HG03460 (cell line): ENCODE data around the gene SCO1.
A peak's percentile ranks its signal among the peaks of the same experiment; 100 is the strongest.

Source experiments
- ATAC-seq: cut with Tn5 transposase; IDR thresholded peaks from one replicate; pipeline ENCODE4 v1.9.1; 2021; ENCODE audit not compliant: unreplicated experiment

Gene SCO1

DNA sequence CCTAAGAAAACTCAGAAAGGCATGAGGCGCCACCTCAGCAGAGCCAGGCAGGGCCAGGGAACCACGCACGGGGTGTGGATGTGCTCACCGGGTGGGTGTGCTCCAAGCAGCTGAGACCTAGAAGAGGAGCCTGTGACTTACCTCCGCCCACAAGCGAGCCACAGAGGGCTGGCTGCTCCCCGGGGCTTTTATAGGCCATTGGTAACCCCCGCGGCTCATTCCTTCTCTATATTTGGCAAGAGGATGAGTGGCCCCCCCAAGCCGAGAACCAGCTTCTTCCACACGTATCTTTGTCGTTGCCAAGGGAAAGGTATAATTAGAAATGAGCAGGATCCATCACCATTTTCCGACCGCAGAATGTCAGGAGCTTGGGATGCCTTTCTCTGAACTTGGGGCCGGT, 40.2 kb downstream of the SCO1 start, which contains the start of gene MYH3:
Gene MYH3, minus strand, starts transcription at position 162 of the 400 bp plus-strand sequence. CDS start 2,245 bp downstream, outside the sequence.
- ATAC-seq = no peak

DNA sequence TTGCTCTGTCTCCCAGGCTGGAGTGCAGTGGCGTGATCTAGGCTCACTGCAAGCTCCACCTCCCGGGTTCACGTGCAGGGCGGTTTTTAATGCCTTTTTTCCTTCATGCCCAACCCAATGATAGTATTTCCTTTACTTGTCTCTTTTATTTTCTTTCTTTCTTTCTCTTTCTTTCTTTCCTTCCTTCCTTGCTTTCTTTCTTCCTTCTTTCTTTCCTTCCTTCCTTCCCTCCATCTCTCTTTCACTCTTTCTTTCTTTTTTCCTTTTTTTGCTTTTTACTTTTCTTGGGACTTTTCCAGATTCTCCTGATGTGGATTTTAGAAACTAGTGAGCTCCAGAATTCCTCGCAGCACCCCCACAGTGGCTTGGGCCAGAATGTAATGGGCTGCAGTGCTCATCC, 43.3 kb downstream of the SCO1 start:
- ATAC-seq = no peak

GRCh38 chr17:10652984-10653659, 44.2 kb downstream of the SCO1 start:
- ATAC-seq = no peak

GRCh38 chr17:10651927-10652326, 45.4 kb downstream of the SCO1 start:
- no peak for ATAC-seq

GRCh38 chr17:10649602-10650001, 47.7 kb downstream of the SCO1 start:
- ATAC-seq = no peak

DNA sequence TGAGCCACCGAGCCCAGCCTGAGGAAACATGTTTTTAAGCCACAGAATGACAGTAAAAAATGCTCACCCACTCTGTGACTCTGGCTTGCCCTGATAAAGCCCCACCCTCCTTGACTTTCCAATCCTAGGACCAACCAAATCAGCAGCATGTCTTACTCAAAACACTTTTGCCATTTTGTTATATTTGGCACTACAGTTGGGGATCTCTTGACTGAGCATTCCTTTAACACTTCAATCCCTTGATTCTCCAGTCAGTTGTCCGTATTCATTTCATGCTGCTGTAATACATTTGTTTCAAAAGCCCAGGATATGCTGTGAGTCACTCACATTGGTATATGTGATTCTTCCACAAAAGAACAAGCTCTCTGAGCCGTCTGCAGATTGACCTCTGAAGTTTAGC, 48.4 kb downstream of the SCO1 start:
- no peak for ATAC-seq

DNA sequence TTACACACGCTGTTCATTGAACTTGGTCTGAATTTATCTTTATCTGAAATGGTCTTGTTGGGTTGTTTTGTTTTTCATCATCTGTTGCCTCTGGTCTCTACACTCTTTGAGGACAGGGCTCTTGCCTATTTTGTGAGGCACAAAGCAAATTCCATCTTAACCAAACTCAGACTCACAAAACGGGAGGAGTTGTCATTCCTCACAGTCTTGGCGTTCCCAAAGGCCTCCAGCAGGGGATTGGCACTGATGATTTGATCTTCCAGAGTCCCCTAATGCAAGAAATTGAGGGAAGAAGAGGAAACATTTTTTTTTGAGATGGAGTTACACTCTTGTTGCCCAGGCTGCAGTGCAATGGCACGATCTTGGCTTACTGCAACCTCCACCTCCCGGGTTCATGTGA, 49.0 kb downstream of the SCO1 start:
- ATAC-seq = no peak

GRCh38 chr17:10646392-10646990, 50.8 kb downstream of the SCO1 start:
- no peak for ATAC-seq

- ATAC-seq = no peak
Observed at GRCh38 chr17:10640475-10640874, 56.9 kb downstream of the SCO1 start.

GRCh38 chr17:10638151-10638550, 59.2 kb downstream of the SCO1 start:
- ATAC-seq = no peak

GRCh38 chr17:10635290-10635689, 62.0 kb downstream of the SCO1 start:
- no peak for ATAC-seq

GRCh38 chr17:10633738-10634379, 63.5 kb downstream of the SCO1 start:
- peak; percentile 97 for ATAC-seq

DNA sequence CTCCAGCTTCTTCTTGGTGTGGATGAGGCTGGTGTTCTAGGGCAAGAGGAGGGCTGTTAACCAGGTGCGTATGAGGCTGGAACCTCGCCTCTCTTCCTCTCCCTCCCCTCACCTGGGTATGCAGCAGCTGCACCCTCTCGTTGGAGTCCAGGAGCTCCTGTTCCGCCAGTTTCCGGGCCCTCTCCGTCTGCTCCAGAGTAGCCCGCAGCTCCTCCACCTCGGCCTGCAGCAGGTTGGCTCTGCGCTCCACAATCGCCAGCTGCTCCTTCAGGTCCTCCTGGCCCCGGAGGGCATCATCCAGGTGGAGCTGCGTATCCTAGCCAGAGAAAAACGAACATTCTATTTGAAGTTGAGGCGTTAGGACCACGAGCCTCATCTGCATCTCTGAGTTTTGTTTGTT, 65.6 kb downstream of the SCO1 start:
- no peak for ATAC-seq

DNA sequence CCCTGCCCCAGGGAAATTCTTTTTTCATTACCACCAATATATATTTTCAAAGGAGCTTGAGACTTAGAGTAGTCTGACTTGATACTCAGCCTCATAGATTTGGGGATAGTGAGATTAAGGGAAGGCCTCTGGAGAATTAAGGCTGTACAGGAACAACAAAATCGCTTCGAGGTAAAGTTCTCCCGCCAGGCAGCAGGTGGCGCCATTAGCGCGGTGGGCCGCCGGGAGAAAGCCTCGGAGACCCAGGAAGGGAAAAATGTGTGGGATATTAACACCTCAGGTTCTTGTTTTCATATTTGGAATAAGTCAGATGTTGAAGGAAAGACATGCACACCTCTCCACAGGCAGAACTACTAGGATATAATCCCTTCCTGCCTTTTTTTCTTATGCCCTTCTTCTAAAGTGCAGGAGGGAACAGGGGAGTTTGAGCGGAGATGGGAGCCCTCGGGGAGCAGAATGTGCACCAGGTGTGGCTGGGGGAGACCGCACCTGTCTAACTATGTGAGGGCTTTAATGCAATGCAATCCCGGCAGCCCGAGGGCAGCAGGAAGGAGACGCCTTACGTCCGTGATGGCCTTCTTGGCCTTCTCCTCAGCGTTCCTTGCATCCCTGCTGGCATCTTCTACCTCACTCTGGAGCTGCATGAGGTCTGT, 66.2 kb downstream of the SCO1 start:
- ATAC-seq = no peak

DNA sequence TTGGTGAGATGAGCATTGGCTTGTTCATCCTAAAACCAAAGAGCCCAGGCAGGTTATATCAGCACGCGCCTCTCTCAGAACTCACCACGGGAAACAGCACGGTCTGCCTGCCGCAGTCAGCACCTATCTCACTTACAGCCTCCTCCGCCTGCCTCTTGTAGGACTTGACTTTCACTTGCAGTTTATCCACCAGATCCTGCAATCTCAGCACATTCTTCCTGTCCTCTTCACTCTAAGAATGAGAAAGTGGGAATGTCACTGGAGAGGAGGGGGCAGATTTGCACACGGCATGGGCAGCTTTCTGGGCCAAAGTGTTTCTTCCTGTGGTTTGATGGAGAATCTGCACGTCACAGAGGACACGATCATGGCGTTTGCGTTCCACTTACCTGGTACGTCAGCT, 67.6 kb downstream of the SCO1 start:
- ATAC-seq = no peak

DNA sequence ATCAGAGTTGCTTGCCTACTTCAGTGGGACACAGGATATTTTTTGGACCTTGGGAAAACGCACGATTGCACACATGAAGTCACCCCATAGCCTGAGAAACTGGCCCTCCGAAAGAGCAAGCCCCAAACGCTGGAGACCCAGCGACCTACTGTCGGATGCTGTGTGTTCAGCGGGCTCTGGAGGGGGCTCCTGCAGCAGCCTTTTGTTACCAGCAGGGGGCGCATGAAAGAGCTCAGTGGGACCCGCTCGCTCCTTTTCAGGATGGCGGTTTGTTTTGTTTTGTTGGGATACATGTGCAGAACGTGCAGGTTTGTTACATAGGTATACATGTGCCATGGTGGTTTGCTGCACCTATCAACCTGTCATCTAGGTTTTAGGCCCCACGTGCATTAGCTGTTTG, 68.6 kb downstream of the SCO1 start:
- ATAC-seq = no peak

DNA sequence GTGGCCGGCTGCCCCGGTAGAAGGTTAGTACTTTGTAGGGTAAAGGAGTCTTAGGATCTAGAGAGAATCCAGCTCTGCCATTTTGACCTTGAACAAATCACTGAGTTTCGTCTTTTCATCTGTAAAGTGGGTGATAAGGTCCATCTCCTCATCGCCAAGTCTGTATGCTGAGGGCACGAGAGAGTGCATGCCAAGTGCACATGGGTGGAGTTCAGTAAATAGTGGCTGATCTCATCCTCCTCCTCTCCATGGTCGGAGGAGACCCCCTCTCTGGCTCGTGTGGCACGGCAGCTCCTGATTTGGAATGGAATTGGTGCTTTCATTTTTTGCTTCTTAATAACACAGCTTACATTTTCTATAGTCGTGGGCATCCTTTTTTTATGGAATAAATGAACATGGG, 70.9 kb downstream of the SCO1 start:
- no peak for ATAC-seq

DNA sequence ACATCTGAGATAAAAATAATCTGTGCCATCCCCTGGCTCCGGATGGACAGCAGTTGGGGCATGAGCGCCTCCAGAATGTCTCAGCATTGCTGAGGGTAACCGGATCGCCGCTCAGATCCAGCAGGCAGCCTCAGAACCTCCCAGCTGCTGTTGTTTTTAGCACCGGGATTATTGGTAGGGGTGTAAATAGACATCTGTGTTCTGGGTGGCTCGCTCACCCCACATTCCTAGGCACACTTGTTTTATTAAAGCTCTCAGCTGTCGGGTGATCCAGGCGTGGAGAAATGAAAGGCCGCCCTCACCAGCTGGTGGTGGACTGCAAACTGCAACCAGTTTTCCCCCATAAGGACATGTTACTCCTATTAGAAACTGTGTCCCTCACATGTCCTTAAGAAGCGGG, 72.4 kb downstream of the SCO1 start:
- no peak for ATAC-seq

DNA sequence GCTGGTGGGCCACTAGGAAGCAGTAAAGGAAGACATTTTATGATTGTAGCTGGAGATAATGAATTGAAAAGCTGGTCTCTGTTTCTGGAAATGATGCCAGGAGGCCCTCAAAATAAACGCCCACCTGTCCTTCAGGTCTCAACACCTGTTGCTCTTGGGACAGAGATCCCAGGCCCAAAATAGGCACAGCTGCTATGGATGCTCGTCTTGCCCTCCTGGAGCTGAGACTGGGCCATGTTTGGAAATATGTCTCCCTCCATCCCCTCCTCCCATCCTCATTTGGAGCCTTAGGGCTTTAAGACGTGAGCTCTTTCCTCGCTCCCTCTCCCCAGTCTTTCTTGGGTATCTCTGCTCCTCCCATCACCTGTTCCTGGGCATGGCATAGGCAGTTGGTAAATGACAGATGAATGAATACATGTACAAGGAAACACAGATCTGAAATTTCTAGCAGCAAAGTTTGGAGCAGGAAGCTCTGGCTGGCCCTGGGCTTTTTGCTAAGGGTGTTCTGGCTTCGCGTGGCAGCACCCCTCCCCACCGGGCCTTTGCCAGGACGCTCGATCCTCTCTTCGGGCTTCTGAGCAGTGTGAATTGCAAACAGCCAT, 73.5 kb downstream of the SCO1 start:
- no peak for ATAC-seq

GRCh38 chr17:10622617-10623485, 74.5 kb downstream of the SCO1 start:
- no peak for ATAC-seq
